NCI-H510A (cell line): ENCODE results near the gene OAS2.

ENCODE experiments used
- DNase-seq: peaks from one replicate; lab custom pipeline; 2025; lab: John Stamatoyannopoulos, UW

The OAS2 gene

DNA sequence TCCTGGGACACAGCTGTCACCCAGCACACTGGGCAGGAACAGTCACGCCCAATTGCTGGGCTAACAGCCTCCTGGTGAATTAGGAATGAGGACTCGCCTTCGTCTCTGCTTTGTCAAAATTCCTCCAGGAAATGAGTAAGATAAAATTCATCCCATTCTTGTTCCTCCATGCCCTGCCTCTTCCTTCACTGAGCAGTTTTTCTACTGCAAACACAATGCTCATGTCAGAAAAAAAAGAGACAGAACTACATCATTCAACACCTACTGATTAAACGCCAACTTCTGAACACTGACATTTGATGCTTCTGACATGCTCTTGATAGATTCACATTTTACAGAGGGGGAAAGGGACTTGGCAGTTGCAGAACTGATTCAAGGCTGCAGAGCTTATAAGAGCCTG, 40.7 kb downstream of the OAS2 start:
- DNase-seq = no peak

DNA sequence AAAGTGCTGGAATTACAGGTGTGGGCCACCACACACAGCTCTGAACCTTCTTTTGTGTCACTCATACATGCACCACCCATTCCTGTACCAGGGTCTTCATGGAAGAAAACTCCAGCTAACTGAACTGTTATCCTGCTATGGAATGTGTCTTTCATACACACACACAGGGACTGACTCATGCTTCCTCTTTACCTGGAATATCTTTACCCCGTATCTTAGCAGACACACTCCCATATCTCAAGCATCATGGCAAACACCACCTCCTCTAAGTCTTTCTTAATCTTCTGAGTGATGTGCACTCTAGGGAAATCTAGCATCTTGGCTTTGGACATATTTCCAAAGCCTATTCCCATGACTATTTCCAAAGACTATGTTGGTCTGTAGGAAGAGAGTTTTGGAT, 43.2 kb downstream of the OAS2 start:
- no peak for DNase-seq

DNA sequence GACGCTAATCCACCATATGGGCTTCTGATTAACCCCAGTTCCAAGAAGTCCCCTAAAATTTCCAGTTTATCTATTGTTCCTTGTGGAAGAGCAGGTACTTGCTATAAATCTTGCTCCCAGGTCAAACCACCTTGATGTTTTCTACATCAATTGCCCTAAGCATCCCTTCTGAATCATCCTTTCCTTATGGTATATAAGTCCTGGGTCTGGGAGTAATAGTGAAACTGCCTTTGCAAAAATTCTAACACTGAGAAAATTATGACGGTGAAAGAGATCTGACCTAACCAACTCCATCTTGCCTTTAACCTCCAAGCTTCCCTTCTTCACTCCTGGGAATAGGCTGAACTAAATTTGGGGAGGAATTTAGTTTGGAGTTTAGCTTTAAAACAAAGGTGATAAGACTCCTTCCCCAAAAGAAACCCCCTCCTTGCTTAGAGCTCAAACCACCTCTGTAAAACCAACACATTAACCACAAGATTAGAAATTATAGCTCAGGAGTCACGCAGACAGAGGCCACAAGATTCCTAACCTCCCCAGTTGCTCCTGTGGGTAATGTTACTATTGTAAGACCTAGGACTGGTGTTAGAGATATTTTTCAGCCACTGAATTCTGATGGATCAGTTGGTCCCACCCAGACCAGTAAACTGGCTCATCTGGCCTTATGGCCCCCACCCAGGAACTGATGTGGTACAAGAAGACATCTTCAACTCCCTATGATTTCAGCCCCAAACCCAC, 44.4 kb downstream of the OAS2 start:
- no peak for DNase-seq

DNA sequence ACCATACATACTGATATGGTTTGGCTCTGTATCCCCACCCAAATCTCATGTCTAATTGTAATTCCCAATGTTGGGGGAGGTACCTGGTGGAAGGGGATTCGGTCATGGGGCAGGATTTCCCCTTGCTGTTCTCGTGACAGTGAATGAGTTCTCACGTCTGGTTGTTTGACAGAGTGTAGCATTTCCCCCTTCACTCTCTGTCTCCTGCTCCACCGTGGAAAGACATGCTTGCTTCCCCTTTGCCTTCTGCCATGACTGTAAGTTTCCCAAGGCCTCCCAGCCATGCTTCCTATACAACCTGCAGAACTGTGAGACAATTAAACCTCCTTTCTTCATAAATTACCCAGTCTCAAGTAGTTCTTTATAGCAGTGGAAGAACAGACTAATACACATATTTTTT, 49.4 kb downstream of the OAS2 start:
- no peak for DNase-seq

DNA sequence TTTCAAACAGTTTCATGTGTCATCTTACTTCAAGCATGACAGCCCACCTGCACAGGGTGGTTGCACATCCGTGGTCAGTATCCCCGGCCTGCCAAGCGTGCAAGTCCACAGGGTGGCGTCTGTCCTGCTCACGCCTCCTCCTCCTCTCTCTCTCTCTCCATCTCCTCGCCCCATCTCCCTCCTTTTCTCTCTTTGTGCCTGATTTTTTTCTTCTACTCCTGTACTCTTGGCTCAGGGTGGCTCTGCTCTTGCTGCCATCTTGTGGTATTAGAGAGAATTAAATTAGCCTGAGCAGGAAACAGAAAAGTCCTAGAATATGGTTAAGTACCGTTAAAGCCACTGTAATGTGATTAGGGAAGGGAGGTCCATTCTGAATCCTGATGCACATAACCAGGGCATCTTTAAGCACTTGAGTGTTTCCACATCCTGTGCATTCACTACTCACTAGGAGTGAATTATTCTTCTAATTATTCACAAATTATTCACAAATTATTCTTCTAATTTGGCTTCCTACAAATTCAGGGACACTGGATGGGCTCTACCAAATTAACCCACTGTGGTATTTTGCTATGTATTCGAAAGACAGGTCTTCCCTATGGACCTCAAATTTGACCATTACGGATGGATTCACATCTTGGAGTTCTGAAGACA, 52.7 kb downstream of the OAS2 start:
- peak; percentile 38 for DNase-seq

DNA sequence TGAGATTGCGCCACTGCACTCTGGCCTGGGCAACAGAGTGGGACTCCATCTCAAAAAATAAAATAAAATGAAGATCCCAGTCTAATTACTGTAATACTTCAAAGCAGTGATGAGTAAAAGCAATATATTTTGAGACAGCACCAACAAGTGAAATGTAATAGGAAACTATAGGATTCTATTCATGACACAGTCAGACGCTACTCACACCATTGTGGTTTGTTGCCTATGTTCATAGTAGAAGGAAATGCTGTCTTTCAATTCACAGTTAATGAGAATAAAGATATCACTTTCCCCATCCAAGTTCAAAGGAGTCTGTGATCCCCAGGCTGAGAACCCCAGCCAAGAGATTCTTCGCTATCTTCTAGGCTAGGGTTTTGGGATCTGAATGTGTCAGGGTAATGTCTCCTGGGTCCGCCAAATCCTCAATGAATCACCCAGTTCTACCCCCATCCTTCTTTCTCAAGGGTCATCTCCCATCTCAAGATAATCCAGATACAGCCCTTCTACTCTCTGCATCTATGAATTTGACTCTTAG, 61.7 kb downstream of the OAS2 start:
- no peak for DNase-seq

DNA sequence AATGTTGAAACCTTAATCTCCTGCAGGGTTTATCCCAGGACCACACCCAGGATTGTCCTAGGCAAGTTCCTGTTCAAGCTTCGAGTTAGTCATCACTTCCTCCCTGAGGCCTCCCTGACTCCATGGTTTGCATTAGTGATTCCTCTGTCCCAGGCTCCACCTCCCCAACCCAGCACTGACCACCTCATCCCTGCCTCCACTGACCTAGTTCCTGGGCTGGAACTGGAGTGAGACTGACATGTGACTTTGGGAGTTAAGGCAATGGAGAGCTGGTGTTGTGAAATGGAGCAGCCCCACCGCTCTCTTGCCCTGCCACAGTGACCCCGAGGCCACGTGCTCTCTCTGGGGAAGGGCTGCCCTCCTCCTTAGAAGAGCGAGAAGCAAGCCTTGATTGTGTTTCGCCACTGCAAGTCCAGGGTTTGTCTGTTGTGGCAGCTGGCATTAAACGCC, 62.4 kb downstream of the OAS2 start:
- no peak for DNase-seq

DNA sequence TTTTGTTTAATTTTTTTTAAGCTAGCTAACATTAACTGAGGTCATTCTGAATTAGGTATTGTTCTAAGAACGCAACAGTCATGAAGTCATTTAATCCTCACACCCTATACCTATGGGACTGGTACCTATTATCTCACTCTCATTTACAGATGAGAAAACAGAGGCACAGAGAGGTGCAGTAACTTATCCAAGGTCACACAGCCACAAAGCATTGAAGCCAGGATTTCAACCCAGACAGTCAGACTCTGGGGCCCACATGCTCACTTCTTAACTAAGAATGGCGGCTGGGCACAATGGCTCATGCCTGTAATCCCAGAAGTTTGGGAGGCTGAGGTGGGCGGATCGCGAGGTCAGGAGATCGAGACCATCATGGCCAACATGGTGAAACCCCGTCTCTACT, 63.2 kb downstream of the OAS2 start:
- DNase-seq = no peak

DNA sequence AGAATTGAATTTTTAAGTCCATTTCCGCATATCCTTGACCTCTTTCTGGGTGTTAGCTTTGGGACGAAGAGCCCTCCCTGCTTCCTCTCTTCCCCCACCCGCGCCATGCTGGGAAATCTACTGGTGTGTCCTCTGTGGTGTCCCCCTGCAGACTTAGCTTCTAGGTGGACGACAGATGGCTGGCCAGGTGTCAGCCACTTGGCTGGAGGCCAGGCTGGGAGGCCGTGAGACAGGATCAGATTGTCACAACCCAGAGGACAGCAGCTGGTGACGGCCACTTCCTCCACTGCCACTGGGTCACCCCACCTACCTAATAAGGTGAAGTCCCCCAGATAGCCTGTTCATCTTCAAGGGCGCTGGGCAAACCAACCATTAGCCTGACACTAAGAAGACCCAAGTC, 64.9 kb downstream of the OAS2 start:
- DNase-seq = peak; percentile 17

DNA sequence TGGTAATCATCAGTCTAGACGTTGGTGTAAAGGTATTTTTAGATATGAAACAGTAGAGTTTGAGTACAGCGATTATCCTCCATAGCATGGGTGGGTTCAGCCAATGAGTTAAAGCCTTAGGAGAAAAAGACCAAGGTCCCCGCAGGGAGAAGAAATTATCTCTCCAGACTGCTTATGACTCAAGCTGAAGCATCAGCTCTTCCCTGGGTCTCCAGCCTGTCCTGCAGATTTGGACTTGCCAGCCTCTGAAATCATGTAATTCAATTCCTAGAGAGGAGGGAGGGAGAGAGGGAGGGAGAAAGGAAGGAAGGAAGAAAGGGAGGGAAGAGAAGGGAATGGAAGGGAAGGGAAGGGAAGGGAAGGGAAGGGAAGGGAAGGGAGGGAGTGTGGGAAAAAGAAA, 66.2 kb downstream of the OAS2 start:
- DNase-seq = no peak

DNA sequence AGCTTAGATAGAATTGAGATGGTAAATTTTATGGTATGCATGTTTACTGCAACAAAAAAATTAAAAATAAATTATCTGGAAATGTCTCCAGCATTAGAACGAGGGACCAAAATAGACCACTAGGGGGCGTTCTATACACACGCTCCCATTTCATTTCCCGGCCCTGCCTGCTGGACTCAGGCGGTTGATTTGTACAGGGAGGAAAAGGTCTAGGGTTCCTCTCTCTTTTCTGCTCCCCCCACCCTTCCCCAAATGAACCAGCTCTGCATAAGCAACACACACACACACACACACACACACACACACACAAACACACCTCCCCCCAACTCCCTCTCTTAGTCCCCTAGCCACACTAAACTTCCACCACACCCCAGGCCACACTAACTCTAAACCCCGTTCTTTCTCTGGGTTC, 70.4 kb downstream of the OAS2 start:
- peak; percentile 46 for DNase-seq

DNA sequence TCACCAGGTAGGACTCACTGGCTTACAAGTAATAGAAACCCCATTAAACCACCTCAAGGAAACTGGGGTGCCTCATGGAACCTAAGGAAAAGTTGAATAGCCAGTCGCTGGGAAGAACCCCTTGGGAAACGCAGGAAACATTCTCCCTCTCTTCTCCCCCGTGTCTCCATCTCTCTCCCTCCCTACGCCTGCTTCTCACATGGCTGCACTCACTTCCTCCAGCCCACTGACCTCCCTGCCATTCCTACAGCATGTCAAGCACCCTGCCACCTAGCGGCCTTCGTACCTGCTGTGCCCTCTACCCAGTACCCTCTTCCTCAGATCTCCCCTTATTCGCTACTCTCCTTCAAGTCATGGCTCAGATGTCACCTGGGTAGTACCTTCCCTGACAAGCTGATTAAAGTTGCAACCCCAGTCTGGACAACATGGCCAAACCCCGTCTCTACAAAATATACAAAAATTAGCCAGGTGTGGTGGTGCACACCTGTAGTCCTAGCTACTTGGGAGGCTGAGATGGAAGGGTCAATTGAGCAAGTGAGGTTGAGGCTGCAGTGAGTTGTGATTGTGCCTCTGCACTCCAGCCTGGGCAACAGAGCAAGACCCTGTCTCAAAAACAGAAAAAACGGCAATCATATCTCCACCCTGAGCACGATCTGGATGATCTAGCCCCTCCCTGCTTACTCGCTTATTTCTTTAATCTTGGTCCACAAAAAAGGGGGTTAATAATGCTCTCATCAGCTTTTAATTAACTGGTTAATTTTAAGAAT, 71.8 kb downstream of the OAS2 start:
- peak; percentile 61 for DNase-seq

DNA sequence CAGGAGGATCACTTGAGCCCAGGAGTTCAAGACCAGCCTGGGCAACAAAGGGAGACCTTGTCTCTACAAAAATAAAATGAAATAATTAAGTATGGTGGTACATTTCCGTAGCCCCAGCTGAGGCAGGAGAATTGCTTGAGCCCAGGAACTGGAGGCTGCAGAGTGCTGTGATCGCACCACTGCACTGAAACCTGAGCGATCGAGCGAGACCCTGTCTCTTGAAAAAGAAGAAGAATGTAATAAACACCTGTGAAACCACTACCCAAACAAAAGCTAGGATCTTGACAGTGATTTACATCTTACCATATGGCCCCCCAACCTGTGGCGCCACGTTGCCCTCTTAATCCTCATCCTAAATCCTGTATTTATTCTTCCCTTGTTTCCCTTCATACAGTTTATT, 72.5 kb downstream of the OAS2 start:
- no peak for DNase-seq

DNA sequence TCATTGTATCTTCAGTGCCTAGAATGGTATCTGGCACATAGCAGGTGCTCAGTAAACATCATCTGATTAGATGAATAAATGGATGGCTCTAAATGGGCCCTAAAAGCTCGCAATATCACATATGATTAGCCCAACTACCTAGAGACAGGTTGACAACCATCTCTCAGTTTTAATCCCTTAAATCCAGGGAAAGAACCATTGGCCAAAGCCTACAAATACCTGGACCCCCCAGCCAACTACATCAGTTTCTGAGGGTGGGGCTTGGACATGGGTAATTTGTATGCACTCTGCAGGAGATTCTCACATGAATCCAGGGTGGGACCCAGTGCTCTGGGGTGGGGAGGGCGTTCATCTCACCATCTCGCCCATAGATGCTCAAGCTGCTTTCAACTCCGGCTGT, 73.4 kb downstream of the OAS2 start:
- DNase-seq = no peak

DNA sequence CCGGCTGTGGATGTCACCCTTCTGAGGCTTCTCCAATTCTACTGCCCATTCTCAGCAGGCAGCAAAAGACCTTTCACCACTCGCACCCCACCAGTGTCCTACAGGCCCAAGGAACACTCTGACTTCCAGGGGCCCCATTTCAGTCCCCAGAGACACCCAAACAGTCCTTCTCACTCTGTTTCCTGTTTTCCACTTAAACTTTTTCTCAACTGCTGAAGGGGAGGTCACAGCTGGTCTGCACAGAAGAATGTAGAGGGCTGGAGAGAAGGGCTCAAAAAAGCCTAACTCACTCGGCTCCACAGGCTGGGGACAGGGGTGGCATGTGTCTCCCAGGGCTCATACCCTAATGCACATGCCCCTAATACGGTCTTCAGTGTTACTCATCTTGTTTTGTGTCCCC, 74.0 kb downstream of the OAS2 start:
- no peak for DNase-seq

DNA sequence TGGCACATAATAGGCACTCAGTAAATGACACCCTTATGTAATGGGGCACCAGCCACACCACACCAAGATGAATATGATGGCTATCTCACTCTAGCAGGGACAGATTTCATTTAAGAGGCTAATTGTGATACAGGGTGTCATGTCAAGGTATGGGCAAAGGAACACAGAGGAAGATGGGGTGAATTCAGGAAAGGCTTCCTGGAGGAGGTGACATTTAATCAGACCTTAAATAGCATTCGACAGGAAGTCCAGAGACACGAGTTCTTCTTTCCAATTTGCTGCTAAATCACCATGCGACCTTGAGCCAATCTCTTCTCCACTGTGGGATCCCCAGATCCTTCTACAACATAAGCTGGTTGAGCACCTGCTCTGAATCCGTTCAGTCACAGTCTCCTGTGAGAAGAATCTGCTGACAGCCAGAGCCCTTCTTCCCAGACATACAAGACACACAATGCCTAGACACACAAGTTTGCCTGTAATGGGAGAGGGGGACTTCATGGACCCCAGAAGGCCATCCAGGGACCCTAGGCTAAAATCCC, 76.7 kb downstream of the OAS2 start:
- DNase-seq = no peak

DNA sequence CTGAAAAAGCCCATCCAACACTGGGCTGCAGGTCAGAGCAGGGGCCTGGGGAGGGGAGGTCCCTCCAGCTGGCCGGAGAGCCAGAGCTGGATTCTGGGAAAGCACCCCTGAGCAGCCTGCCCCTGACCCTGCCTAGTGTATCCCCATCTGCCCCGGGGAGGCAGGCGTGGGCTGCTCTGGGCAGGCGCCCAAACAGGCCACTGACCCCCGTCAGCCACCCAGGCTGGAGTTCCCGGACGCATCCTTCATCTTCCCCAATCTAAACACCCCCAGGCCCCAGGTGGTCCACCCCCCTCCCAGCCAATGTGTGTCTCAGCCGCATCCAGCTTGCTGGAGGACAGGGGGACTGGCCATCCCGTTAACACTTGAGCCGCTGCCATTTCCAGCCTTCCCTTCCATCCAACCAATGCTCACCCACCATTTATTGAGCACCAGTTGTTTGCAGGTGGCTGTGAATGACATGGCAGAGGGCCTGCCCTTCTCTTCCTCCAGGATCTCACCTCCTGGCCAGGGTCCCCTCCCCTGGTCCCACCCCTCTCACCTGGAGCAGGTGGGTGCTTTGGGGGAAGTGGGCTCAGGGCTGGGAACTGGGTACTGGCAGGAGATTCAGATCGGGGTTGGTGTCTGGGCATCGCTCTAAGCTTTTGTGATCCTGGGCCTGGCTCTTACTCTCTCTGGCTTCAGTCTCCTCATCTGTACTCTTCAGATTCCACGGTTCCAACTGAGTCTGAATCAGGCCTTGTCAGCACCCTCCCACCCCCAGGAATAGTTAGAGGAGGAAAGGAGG, 77.5 kb downstream of the OAS2 start:
- no peak for DNase-seq

DNA sequence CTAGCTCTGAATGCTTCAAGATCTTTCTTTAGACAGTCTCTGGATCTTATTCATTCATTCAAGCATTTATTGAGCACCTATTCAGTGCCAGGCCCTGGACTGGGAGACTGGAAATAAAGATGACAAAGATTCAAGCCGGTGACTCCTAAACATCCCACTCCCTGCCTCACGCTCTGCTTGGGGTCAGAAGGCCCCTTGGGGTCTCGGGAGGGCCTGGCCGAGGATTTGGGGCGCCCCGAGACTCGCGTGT, 78.0 kb downstream of the OAS2 start:
- DNase-seq = no peak

DNA sequence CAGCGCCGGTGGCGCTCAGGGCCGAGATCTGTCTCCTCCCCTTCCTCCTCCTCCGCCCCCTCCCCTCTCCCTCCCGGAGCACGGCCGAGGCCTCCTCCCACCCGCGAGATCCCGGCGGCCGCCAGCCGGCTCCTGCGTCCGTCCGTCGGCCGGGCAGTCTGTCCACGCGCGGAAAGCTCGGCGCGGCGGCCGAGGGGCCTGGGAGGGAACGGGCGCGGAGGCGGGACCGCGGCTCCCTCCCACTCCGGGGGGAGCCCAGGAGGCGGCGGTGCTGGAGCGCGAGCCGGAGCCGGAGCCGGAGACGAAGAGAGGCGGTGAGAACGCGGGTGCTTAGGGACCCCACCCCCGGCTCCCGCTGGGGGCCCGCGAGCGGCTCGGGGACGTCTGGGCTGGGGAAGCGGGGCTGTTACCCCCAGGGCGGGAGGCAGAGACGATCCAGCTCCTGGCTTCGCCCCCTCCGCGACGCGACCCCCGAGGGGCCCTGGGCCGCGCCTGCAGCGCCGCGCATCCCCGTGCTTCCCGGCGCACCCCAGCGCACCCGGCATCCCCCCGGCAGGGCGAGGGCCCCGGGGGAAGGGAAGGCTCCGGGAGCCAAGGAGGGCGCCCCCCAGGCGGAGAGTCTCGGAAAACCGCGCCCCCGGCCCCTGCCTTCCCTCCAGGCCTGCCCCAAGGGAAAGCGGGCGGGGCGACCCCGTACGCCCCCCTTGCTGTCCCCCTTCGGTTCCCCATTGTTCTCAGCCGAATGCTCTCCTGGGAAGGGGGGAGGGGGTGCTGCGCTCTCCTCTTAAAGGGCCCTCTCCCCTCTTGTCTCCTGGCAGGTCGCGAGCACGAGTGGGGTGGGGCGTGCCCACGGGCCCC, 78.5 kb downstream of the OAS2 start, which contains the start of gene DTX1:
Gene DTX1 (plus strand): TSS at position 100 of the 858 bp plus-strand sequence. CDS start 1,463 bp downstream, outside the sequence.
- DNase-seq = no peak

DNA sequence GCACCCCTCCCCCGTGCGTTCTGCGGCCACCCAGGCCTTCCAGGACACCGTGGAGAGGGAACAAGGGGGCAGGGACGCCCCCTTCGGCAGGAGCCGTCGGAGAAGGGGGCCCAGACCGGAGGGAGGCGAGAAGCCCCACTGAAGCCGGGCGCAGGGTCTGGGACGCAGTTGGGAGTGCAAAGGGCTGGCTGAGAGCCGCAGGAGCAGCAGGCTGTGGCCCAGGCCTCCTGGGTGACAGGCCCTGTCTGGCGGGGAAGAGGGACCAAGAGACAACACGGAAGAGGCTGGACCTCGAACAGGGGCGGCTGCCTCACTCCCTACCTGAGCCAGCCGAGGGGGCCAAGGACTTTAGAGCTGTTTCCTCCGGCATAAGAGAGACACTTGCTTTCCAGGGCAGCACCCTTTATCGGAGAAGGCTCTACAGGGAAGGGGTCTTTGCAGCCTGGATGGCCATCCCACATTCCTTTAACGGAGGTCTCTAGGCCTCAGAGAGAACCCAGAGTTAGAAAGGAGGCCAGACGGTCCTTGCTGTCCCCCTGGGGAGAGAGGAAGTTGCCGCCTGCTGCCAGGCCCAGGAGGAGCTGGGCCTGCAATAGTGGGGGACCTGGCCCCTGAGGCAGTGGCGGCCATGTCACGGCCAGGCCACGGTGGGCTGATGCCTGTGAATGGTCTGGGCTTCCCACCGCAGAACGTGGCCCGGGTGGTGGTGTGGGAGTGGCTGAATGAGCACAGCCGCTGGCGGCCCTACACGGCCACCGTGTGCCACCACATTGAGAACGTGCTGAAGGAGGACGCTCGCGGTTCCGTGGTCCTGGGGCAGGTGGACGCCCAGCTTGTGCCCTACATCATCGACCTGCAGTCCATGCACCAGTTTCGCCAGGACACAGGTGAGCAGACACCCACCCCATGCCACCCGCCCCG, 79.5 kb downstream of the OAS2 start:
- no peak for DNase-seq
